Ishikawa (cell line): ENCODE results near the gene MORC3.

Experiments used
- CEBPB ChIP-seq: IDR thresholded peaks from 2 replicates; pipeline ENCODE4 v1.6.1; 2012
- CREB1 ChIP-seq: IDR thresholded peaks from 2 replicates; pipeline ENCODE4 v1.6.1; 2012; ENCODE audit warnings: low read depth
- EGR1 ChIP-seq: IDR thresholded peaks from 2 replicates; pipeline ENCODE4 v1.6.1; 2012
- EP300 ChIP-seq: IDR thresholded peaks from 2 replicates; pipeline ENCODE4 v1.6.1; 2012; ENCODE audit warnings: borderline replicate concordance
- FOXM1 ChIP-seq: IDR thresholded peaks from 2 replicates; pipeline ENCODE4 v1.6.1; 2012; ENCODE audit warnings: low read depth, borderline replicate concordance
- RAD21 ChIP-seq: IDR thresholded peaks from 2 replicates; pipeline ENCODE4 v1.6.1; 2012; ENCODE audit warnings: low read depth
- REST ChIP-seq: IDR thresholded peaks from 2 replicates; pipeline ENCODE4 v1.6.1; 2012; ENCODE audit warnings: low read depth, mild to moderate bottlenecking
- TAF1 ChIP-seq: IDR thresholded peaks from 2 replicates; pipeline ENCODE4 v1.6.1; 2012; ENCODE audit warnings: low read depth, mild to moderate bottlenecking
- TCF12 ChIP-seq: IDR thresholded peaks from 2 replicates; pipeline ENCODE4 v1.6.1; 2012; ENCODE audit warnings: low read depth
- YY1 ChIP-seq: IDR thresholded peaks from 2 replicates; pipeline ENCODE4 v1.6.1; 2012; ENCODE audit warnings: low read depth
- TF ChIP-seq, protein P1 (sequence below): IDR thresholded peaks from 2 replicates; pipeline ENCODE4 v1.6.1; 2012
- TF ChIP-seq, protein P2 (sequence below): IDR thresholded peaks from 2 replicates; pipeline ENCODE4 v1.6.1; 2012

DNA sequence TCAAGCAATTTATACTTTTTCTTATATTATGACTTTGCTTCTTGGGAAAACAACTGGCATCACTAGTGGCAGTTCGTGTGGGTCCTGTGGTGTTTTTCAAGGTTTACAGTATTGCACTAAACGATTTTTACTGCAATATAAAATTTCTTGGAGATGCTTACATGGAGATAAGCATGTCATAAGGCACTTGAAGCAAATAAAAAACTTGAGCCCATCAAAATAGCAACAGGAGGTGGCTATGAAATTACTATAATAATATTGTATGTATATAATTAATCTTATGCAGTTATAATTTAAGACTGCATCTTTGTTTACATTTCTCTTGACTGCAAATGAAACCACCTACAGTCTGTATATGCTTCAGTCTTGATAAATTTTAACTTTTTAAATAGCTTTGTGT is 35.9 kb downstream of the MORC3 start:
- no peak for TF ChIP-seq YY1
- TF ChIP-seq EGR1: no peak
- TF ChIP-seq TAF1: no peak
- TF ChIP-seq, protein P1, sequence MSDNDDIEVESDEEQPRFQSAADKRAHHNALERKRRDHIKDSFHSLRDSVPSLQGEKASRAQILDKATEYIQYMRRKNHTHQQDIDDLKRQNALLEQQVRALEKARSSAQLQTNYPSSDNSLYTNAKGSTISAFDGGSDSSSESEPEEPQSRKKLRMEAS: no peak
- TF ChIP-seq CEBPB: no peak
- no peak for TF ChIP-seq FOXM1
- no peak for TF ChIP-seq TCF12
- no peak for TF ChIP-seq RAD21
- TF ChIP-seq REST: no peak
- TF ChIP-seq, protein P2, sequence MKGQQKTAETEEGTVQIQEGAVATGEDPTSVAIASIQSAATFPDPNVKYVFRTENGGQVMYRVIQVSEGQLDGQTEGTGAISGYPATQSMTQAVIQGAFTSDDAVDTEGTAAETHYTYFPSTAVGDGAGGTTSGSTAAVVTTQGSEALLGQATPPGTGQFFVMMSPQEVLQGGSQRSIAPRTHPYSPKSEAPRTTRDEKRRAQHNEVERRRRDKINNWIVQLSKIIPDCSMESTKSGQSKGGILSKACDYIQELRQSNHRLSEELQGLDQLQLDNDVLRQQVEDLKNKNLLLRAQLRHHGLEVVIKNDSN: no peak
- no peak for TF ChIP-seq EP300
- no peak for TF ChIP-seq CREB1
